DND-41 (cell line): ENCODE measurements around the gene SESTD1.

ENCODE experiments used
- ATAC-seq: fragments of 200-7000 bp; cut with Tn5 transposase; 3 replicates; pipeline ENCODE4 v1.9.1; 2021; ENCODE audit warnings: low read depth; ENCODE audit not compliant: insufficient read depth
- DNase-seq: peaks from one replicate; pipeline ENCODE4 v3.0.0-alpha.2; 2020
- H2AFZ ChIP-seq: 2 replicates; pipeline ENCODE4 v1.6.0; 2012; ENCODE audit warnings: low read depth, low read length
- H3K27ac ChIP-seq: 2 replicates; pipeline ENCODE4 v1.5.1; 2012; ENCODE audit warnings: low read length, inconsistent platforms
- H3K27me3 ChIP-seq: fragments of 200-600 bp; sonication (generic); 2 replicates; pipeline ENCODE4 v1.6.0; 2012; ENCODE audit warnings: low read length, mild to moderate bottlenecking, inconsistent platforms; ENCODE audit not compliant: insufficient read depth, poor library complexity
- H3K36me3 ChIP-seq: 2 replicates; pipeline ENCODE4 v1.5.1; 2012; ENCODE audit warnings: low read length, inconsistent platforms; ENCODE audit not compliant: insufficient read depth
- H3K4me1 ChIP-seq: 2 replicates; pipeline ENCODE4 v1.5.1; 2012; ENCODE audit warnings: mild to moderate bottlenecking, low read length; ENCODE audit not compliant: insufficient read depth
- H3K4me2 ChIP-seq: 2 replicates; pipeline ENCODE4 v1.6.0; 2012; ENCODE audit warnings: mild to moderate bottlenecking, moderate library complexity, low read length, inconsistent platforms; ENCODE audit not compliant: insufficient read depth
- H3K4me3 ChIP-seq, 2 experiments: fragments of 200-600 bp in 1 of 2; shearing (Covaris generic) in 1 of 2; 2 replicates each; pipeline ENCODE4 v1.5.1; 2012 to 2016; ENCODE audit warnings: inconsistent platforms in 2 of 2, low read length in 2 of 2, mild to moderate bottlenecking in 2 of 2, low read depth in 1 of 2, moderate library complexity in 1 of 2
- H3K79me2 ChIP-seq: 2 replicates; pipeline ENCODE4 v1.6.0; 2012; ENCODE audit warnings: low read length, inconsistent platforms; ENCODE audit not compliant: insufficient read depth
- H3K9ac ChIP-seq: 2 replicates; pipeline ENCODE4 v1.6.0; 2012; ENCODE audit warnings: low read depth, mild to moderate bottlenecking, inconsistent platforms, low read length, moderate library complexity
- H3K9me3 ChIP-seq: 2 replicates; pipeline ENCODE4 v1.5.1; 2012; ENCODE audit warnings: low read length, moderate library complexity, mild to moderate bottlenecking, inconsistent platforms; ENCODE audit not compliant: insufficient read depth, severe bottlenecking
- H4K20me1 ChIP-seq: 2 replicates; pipeline ENCODE4 v1.6.0; 2012; ENCODE audit warnings: low read length; ENCODE audit not compliant: insufficient read depth
- EZH2 ChIP-seq: IDR thresholded peaks from 3 replicates; pipeline ENCODE4 v1.6.1; 2012; ENCODE audit warnings: borderline replicate concordance, low read depth, mild to moderate bottlenecking, moderate library complexity, low read length, inconsistent platforms; ENCODE audit not compliant: severe bottlenecking
- TF ChIP-seq, protein P1 (sequence below): IDR thresholded peaks from 2 replicates; pipeline ENCODE4 v1.5.1; 2012; ENCODE audit warnings: borderline replicate concordance, low read length, moderate library complexity, mild to moderate bottlenecking; ENCODE audit not compliant: poor library complexity, severe bottlenecking; ENCODE audit errors: extremely low read depth

Gene SESTD1

DNA sequence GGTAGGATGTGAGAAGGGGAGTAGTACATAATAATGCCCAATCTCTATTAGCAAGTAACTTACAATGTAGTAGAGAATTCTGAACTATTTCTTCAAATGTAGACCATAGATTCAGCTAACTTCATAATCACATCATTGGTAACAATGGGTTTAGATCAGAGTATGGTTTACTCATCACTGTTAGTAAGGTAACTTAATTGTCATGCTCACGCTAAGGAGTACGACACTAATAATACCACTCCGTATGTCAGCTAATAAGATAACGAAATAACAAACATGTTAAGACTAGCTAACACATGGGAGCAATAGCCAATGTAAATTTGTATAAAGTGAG is 158.3 kb downstream of the SESTD1 start:
- H3K36me3 ChIP-seq = peaks cover 21% of the 10 kb centered on the region; the same call in 1 of the 2 replicates
- no peaks in the 10 kb centered on the region for H3K27me3 ChIP-seq
- H3K4me1 ChIP-seq = peaks cover 21% of the 10 kb centered on the region
- no peaks in the 10 kb centered on the region for H3K9me3 ChIP-seq
- ATAC-seq (no peak), DNase-seq (no peak)
- H3K4me3 ChIP-seq = no peak overlapping the region
- no peak for TF ChIP-seq EZH2
- no peak overlapping the region for H2AFZ ChIP-seq
- no peak overlapping the region for H3K27ac ChIP-seq
- no peak overlapping the region for H3K9ac ChIP-seq
- H4K20me1 ChIP-seq = no peaks in the 10 kb centered on the region
- H3K79me2 ChIP-seq = no peaks in the 10 kb centered on the region
- H3K4me2 ChIP-seq = no peak overlapping the region

DNA sequence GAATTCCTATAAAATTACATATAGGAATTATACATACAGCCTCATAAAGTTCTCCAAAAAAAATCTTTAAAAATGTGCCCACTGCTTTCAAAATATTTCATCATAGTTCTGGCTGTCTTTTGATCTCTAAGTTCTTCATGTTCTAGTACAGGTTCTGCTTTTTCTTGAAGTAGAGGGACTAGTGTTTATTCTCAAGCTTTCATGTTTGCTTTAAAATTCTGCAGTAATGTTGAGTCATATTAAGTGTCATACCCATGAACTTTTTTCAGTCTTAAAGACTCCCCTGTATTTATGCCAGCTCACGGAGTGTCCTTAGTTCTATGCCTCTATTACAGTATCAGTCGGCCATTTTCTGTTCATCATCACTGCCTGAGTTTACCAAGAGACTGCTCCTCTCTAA is 159.9 kb downstream of the SESTD1 start:
- H3K4me2 ChIP-seq = no peak overlapping the region
- H2AFZ ChIP-seq = no peak overlapping the region
- H3K79me2 ChIP-seq = no peaks in the 10 kb centered on the region
- no peaks in the 10 kb centered on the region for H3K27me3 ChIP-seq
- ATAC-seq (no peak), DNase-seq (no peak)
- no peak overlapping the region for H3K27ac ChIP-seq
- TF ChIP-seq, protein P1, sequence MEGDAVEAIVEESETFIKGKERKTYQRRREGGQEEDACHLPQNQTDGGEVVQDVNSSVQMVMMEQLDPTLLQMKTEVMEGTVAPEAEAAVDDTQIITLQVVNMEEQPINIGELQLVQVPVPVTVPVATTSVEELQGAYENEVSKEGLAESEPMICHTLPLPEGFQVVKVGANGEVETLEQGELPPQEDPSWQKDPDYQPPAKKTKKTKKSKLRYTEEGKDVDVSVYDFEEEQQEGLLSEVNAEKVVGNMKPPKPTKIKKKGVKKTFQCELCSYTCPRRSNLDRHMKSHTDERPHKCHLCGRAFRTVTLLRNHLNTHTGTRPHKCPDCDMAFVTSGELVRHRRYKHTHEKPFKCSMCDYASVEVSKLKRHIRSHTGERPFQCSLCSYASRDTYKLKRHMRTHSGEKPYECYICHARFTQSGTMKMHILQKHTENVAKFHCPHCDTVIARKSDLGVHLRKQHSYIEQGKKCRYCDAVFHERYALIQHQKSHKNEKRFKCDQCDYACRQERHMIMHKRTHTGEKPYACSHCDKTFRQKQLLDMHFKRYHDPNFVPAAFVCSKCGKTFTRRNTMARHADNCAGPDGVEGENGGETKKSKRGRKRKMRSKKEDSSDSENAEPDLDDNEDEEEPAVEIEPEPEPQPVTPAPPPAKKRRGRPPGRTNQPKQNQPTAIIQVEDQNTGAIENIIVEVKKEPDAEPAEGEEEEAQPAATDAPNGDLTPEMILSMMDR = no peak
- no peak for TF ChIP-seq EZH2
- H3K9ac ChIP-seq = no peak overlapping the region
- no peak overlapping the region for H3K4me3 ChIP-seq
- no peaks in the 10 kb centered on the region for H4K20me1 ChIP-seq
- peaks cover 21% of the 10 kb centered on the region for H3K4me1 ChIP-seq
- H3K36me3 ChIP-seq = peaks cover 18% of the 10 kb centered on the region; the same call in 1 of the 2 replicates
- H3K9me3 ChIP-seq = no peaks in the 10 kb centered on the region

DNA sequence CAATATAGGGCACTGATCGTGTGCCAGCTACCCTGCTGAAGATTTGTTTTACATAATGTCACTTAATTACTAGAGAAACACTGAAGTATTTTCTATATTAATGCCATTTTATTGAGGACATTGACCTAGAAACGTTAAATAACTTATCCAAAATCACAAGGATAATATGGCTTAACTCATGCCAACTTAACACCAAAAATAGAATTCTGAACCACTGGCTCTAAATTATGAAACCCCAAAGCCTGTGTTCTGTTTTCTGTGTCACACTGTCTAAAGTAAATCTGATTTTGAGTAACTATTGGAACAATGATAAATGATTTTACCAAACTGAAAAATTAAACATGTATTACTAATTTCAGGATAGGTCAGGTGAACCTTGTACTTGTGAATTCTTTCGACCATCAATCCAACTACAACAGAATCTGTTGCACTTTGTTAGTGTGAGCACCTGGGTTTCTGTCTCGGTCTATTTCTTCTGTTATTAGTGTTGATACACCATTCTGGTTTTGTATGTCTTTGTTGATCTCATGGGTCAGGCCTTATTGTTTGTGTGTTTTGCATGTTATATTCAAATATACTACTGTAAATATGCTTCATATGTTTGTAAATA is 166.4 kb downstream of the SESTD1 start:
- TF ChIP-seq, protein P1 = no peak
- no peak for TF ChIP-seq EZH2
- Histone ChIP-seq H3K4me3 (no peak overlapping the region), H3K9me3 (peaks cover 2% of the 10 kb centered on the region), H3K27ac (no peak overlapping the region), H4K20me1 (no peaks in the 10 kb centered on the region), H3K36me3 (no peaks in the 10 kb centered on the region), H3K4me1 (peaks cover 8% of the 10 kb centered on the region), H3K4me2 (no peak overlapping the region), H3K79me2 (no peaks in the 10 kb centered on the region), H3K9ac (no peak overlapping the region), H2AFZ (no peak overlapping the region), H3K27me3 (no peaks in the 10 kb centered on the region)
- no peak for ATAC-seq
- DNase-seq = no peak

DNA sequence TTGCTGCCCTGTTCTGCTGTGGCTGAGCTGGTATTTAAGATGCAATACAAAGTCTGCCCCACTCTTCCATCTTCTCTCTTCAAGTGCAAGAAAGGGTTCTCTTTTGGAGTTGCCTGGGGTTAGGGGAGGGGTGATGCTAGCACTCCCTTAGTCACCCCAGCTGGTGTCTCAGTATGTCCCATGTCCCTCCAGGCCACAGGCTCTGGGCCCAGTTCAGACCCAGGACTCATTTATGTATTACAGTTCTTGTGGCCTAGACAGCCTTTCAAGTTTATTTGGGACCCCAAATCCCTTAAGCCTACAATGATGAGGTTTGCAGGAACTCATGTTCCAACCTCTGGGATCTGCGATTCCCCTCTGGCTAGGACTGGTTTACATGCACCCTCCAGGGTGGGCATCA is 167.5 kb downstream of the SESTD1 start:
- Histone ChIP-seq H3K4me1 (peaks cover 8% of the 10 kb centered on the region), H3K27ac (no peak overlapping the region), H3K4me3 (no peak overlapping the region), H2AFZ (no peak overlapping the region), H3K36me3 (no peaks in the 10 kb centered on the region), H3K9me3 (peaks cover 6% of the 10 kb centered on the region), H3K9ac (no peak overlapping the region), H3K79me2 (no peaks in the 10 kb centered on the region), H4K20me1 (no peaks in the 10 kb centered on the region), H3K4me2 (no peak overlapping the region), H3K27me3 (no peaks in the 10 kb centered on the region)
- no peak for ATAC-seq
- no peak for DNase-seq
- no peak for TF ChIP-seq EZH2
- TF ChIP-seq, protein P1 = no peak
